SU-DHL-6 (cell line): ENCODE measurements around the gene MCU.
"Not testable (repeated sequence)": the region's sequence is repeated elsewhere in the genome, so short reads cannot be mapped to it uniquely, and the experiment has no call there.

ENCODE experiments used
- H2AFZ ChIP-seq: fragments of 200-600 bp; sonication (generic); 2 replicates; pipeline ENCODE4 v1.6.1; 2014; ENCODE audit warnings: low read depth, mild to moderate bottlenecking, moderate library complexity, mixed read lengths, antibody characterized with exemption, low read length; ENCODE audit not compliant: severe bottlenecking
- H3F3A ChIP-seq: fragments of 200-600 bp; shearing (Covaris generic); 2 replicates; pipeline ENCODE4 v1.6.0; 2016; ENCODE audit warnings: antibody characterized with exemption, mild to moderate bottlenecking; ENCODE audit not compliant: insufficient read depth
- H3K27ac ChIP-seq: fragments of 200-600 bp; sonication (generic); 2 replicates; pipeline ENCODE4 v1.5.1; 2016; ENCODE audit warnings: low read depth, mild to moderate bottlenecking, low read length, moderate library complexity, mixed read lengths
- H3K27me3 ChIP-seq: fragments of 200-600 bp; sonication (generic), shearing (Covaris generic); 2 replicates; pipeline ENCODE4 v1.6.0; 2014; ENCODE audit warnings: mild to moderate bottlenecking, low read length
- H3K36me3 ChIP-seq: fragments of 200-600 bp; sonication (generic); 2 replicates; pipeline ENCODE4 v1.6.1; 2014; ENCODE audit warnings: mild to moderate bottlenecking, low read length, mixed read lengths
- H3K4me2 ChIP-seq: fragments of 300-600, 200-600 bp; shearing (Covaris generic), sonication (generic); 2 replicates; pipeline ENCODE4 v1.6.0; 2014; ENCODE audit warnings: low read length, low read depth, mild to moderate bottlenecking; ENCODE audit not compliant: poor library complexity, severe bottlenecking
- H3K4me3 ChIP-seq: fragments of 200-600 bp; sonication (generic); 2 replicates; pipeline ENCODE4 v1.5.1; 2014; ENCODE audit warnings: antibody characterized with exemption, low read length, mild to moderate bottlenecking, mixed read lengths; ENCODE audit not compliant: insufficient read depth, poor library complexity, severe bottlenecking
- H3K79me2 ChIP-seq: fragments of 200-600 bp; sonication (generic); 2 replicates; pipeline ENCODE4 v1.6.1; 2014; ENCODE audit warnings: mild to moderate bottlenecking, low read length, moderate library complexity; ENCODE audit not compliant: insufficient read depth
- H3K9ac ChIP-seq: fragments of 200-600 bp; sonication (generic); 2 replicates; pipeline ENCODE4 v1.7.0; 2014; ENCODE audit warnings: mild to moderate bottlenecking, low read length
- H3K9me2 ChIP-seq: fragments of 200-600 bp; sonication (generic); replicated peaks from 2 replicates; pipeline ENCODE4 v1.6.1; 2014; ENCODE audit warnings: low read length; ENCODE audit not compliant: insufficient read depth
- H3K9me3 ChIP-seq: fragments of 200-600 bp; sonication (generic); 2 replicates; pipeline ENCODE4 v1.6.1; 2014; ENCODE audit warnings: low read length, mixed read lengths; ENCODE audit not compliant: insufficient read depth
- H4K20me1 ChIP-seq: fragments of 200-600 bp; sonication (generic); 2 replicates; pipeline ENCODE4 v1.6.1; 2014; ENCODE audit warnings: low read depth, mild to moderate bottlenecking, antibody characterized with exemption, low read length, moderate library complexity, mixed read lengths
- EZH2phosphoT487 ChIP-seq: fragments of 200-600 bp; sonication (generic), shearing (Covaris generic); conservative IDR thresholded peaks from 2 replicates; pipeline ENCODE4 v1.6.1; 2018; ENCODE audit warnings: mild to moderate bottlenecking, antibody characterized with exemption, low read length, moderate library complexity, mixed read lengths
- TF ChIP-seq, protein P1 (sequence below): fragments of 200-600 bp; sonication (generic); IDR thresholded peaks from one replicate; pipeline ENCODE4 v1.5.1; 2017; ENCODE audit warnings: antibody characterized with exemption, mild to moderate bottlenecking, low read length, moderate library complexity; ENCODE audit not compliant: insufficient read depth, poor library complexity, severe bottlenecking

MCU gene

DNA sequence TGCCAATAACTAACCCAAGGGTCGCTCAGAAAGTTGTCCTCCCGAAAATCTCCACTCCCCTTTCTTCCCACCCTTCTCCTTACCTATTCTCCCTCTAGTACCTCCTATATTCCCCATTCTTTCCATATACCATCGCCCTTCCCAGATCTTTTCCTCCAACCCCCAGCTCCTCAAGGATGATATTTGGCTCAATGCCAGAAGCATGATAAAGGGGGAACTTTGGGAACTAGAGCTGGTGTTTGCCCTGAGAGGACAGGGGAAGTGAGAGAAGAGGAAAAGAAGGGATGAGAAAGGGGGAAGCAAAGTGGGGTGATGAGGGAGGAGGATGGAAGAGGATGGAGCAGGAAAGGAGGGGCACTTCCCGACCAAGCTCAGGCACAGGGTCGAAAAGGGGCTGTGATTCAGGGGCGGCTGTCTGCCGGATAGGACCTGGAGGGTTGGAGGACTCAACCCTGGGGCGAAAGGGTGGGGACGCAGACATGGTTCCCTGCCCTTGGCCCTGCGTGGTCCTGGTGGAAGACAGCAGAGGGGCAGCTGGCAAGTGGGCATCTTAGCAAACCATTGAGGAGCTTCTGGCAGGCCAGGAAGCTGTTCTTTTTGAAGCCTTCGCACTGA lies 203.4 kb downstream of the MCU start:
- H2AFZ ChIP-seq = no peak overlapping the region
- no peaks in the 10 kb centered on the region for H3F3A ChIP-seq
- no peaks in the 10 kb centered on the region for H4K20me1 ChIP-seq
- H3K9me3 ChIP-seq = no peaks in the 10 kb centered on the region
- no peaks in the 10 kb centered on the region for H3K79me2 ChIP-seq
- H3K4me3 ChIP-seq = no peak overlapping the region
- no peak overlapping the region for H3K27ac ChIP-seq
- H3K4me2 ChIP-seq = no peak overlapping the region
- no peaks in the 10 kb centered on the region for H3K9me2 ChIP-seq
- no peaks in the 10 kb centered on the region for H3K27me3 ChIP-seq
- no peaks in the 10 kb centered on the region for H3K36me3 ChIP-seq
- no peak overlapping the region for H3K9ac ChIP-seq
- TF ChIP-seq, protein P1, sequence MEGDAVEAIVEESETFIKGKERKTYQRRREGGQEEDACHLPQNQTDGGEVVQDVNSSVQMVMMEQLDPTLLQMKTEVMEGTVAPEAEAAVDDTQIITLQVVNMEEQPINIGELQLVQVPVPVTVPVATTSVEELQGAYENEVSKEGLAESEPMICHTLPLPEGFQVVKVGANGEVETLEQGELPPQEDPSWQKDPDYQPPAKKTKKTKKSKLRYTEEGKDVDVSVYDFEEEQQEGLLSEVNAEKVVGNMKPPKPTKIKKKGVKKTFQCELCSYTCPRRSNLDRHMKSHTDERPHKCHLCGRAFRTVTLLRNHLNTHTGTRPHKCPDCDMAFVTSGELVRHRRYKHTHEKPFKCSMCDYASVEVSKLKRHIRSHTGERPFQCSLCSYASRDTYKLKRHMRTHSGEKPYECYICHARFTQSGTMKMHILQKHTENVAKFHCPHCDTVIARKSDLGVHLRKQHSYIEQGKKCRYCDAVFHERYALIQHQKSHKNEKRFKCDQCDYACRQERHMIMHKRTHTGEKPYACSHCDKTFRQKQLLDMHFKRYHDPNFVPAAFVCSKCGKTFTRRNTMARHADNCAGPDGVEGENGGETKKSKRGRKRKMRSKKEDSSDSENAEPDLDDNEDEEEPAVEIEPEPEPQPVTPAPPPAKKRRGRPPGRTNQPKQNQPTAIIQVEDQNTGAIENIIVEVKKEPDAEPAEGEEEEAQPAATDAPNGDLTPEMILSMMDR = no peak
- TF ChIP-seq EZH2phosphoT487 = no peak

GRCh38 chr10:72898616-72899015 lies 206.7 kb downstream of the MCU start:
- Histone ChIP-seq H3F3A (no peaks in the 10 kb centered on the region), H3K9ac (no peak overlapping the region), H3K4me2 (no peak overlapping the region), H3K9me3 (no peaks in the 10 kb centered on the region), H3K9me2 (no peaks in the 10 kb centered on the region), H3K27me3 (no peaks in the 10 kb centered on the region), H3K36me3 (no peaks in the 10 kb centered on the region), H3K4me3 (no peak overlapping the region), H4K20me1 (no peaks in the 10 kb centered on the region), H3K27ac (no peak overlapping the region), H2AFZ (no peak overlapping the region), H3K79me2 (no peaks in the 10 kb centered on the region)
- TF ChIP-seq, protein P1 = no peak
- no peak for TF ChIP-seq EZH2phosphoT487

DNA sequence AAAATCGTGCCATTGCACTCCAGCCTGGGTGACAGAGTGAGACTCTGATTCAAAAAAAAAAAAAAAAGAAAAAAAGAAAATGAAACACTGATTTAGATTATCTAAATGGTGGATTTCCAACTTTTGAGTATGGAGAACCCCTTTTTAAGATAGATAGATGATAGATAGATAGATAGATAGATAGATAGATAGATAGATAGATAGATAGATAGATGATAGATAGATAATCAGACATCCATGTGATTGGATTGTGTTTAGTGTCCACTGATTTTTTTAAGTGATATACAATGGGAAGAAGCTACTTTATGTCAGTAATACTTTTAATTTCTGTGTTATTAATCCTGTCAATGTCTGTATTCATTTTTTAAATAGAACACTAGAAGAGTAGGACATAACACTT lies 207.6 kb downstream of the MCU start:
- Histone ChIP-seq H3K9ac (no peak overlapping the region), H3K4me3 (no peak overlapping the region), H3K27me3 (no peaks in the 10 kb centered on the region), H3F3A (no peaks in the 10 kb centered on the region), H3K9me3 (no peaks in the 10 kb centered on the region), H4K20me1 (no peaks in the 10 kb centered on the region), H3K27ac (no peak overlapping the region), H2AFZ (no peak overlapping the region), H3K4me2 (no peak overlapping the region), H3K9me2 (no peaks in the 10 kb centered on the region), H3K36me3 (no peaks in the 10 kb centered on the region), H3K79me2 (no peaks in the 10 kb centered on the region)
- no peak for TF ChIP-seq EZH2phosphoT487
- TF ChIP-seq, protein P1 = no peak

DNA sequence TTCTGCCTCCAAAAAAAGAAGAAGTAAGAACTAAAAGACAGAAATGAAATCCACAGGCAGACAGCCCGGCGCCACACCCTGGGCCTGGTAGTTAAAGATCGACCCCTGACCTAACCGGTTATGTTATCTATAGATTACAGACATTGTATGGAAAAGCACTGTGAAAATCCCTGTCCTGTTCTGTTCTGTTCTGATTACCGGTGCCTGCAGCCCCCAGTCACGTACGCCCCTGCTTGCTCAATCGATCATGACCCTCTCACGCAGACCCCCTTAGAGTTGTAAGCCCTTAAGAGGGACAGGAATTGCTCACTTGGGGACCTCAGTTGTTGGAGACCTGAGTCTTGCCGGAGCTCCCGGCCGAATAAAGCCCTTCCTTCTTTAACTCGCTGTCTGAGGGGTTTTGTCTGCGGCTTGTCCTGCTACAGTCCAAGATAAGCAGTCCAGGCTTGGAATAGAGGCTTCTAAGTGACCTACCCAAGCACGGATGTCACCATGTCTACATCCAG lies 212.1 kb downstream of the MCU start:
- not testable (repeated sequence) for H3K4me3 ChIP-seq, H3K36me3 ChIP-seq, H3F3A ChIP-seq, H3K79me2 ChIP-seq, H4K20me1 ChIP-seq, H2AFZ ChIP-seq, H3K9ac ChIP-seq, H3K4me2 ChIP-seq, H3K9me2 ChIP-seq, H3K9me3 ChIP-seq, H3K27me3 ChIP-seq, H3K27ac ChIP-seq
